IMR-90 (cell line): ENCODE data around the gene CALU. TPM values are rescaled to one million over a fixed set of nuclear protein-coding genes. Genes with fewer than 3 reads are reported as not detected.

Source experiments
- ATAC-seq: fragments of 200-7000 bp; cut with Tn5 transposase; 2 replicates; pipeline ENCODE4 v1.9.1; 2020; ENCODE audit warnings: low read depth, mild to moderate bottlenecking, moderate library complexity
- BruUV-seq: library from RNA; stranded (reverse); fragments of 400-500 nt; replicated peaks from 2 replicates; lab custom pipeline; 2021; lab: Mats Ljungman, UMichigan
- CTCF ChIA-PET: fragments of 300-600 bp; formaldehyde crosslinking; extraction: SDS; loops from one replicate; lab custom pipeline; 2021; ENCODE audit warnings: antibody characterized with exemption; lab: Yijun Ruan, JAX
- POLR2A ChIA-PET: fragments of 300-600 bp; sonication (Branson Sonifier 250); formaldehyde crosslinking; loops from one replicate; lab custom pipeline; 2022; ENCODE audit warnings: antibody characterized with exemption; ENCODE audit not compliant: unreplicated experiment; lab: Charles Lee
- DNase-seq: peaks from one replicate; pipeline ENCODE4 v3.0.0; 2013
- H2AFZ ChIP-seq: replicated peaks from 2 replicates; pipeline ENCODE3; 2013; ENCODE audit warnings: low read length, mild to moderate bottlenecking; ENCODE audit not compliant: poor library complexity
- H2AK5ac ChIP-seq: 2 replicates; pipeline ENCODE4 v1.6.1; 2013; ENCODE audit warnings: low read depth, low read length, inconsistent platforms
- H2AK9ac ChIP-seq: replicated peaks from 2 replicates; pipeline ENCODE3; 2013; ENCODE audit warnings: mild to moderate bottlenecking, low read depth, low read length, moderate library complexity; ENCODE audit not compliant: poor library complexity
- H2BK120ac ChIP-seq: 2 replicates; pipeline ENCODE4 v1.6.1; 2013; ENCODE audit warnings: low read depth, low read length, inconsistent platforms
- H2BK15ac ChIP-seq: 3 replicates; pipeline ENCODE4 v1.6.1; 2013; ENCODE audit warnings: low read depth, low read length, inconsistent platforms
- H2BK20ac ChIP-seq: 2 replicates; pipeline ENCODE4 v1.6.1; 2013; ENCODE audit warnings: low read depth, mild to moderate bottlenecking, inconsistent platforms, low read length, moderate library complexity
- H2BK5ac ChIP-seq: 2 replicates; pipeline ENCODE4 v1.6.1; 2013; ENCODE audit warnings: mild to moderate bottlenecking, low read depth, low read length, inconsistent platforms; ENCODE audit not compliant: poor library complexity, severe bottlenecking
- H3K14ac ChIP-seq: replicated peaks from 2 replicates; pipeline ENCODE4 v1.6.1; 2013; ENCODE audit warnings: low read depth, low read length, inconsistent platforms
- H3K18ac ChIP-seq: 2 replicates; pipeline ENCODE4 v1.6.1; 2013; ENCODE audit warnings: low read depth, low read length, control low read depth
- H3K23ac ChIP-seq: 2 replicates; pipeline ENCODE4 v1.6.1; 2013; ENCODE audit warnings: low read depth, low read length, inconsistent platforms
- H3K27ac ChIP-seq: 2 replicates; pipeline ENCODE4 v1.5.1; 2013; ENCODE audit warnings: mild to moderate bottlenecking, control low read depth, low read length; ENCODE audit not compliant: insufficient read depth
- H3K27me3 ChIP-seq: 2 replicates; pipeline ENCODE4 v1.6.1; 2013; ENCODE audit warnings: low read length; ENCODE audit not compliant: control insufficient read depth, insufficient read depth
- H3K36me3 ChIP-seq: 2 replicates; pipeline ENCODE4 v1.6.1; 2013; ENCODE audit warnings: low read length, mixed read lengths; ENCODE audit not compliant: control insufficient read depth, insufficient read depth
- H3K4ac ChIP-seq: 2 replicates; pipeline ENCODE4 v1.6.1; 2013; ENCODE audit warnings: low read depth, low read length, inconsistent platforms
- H3K4me1 ChIP-seq: 2 replicates; pipeline ENCODE4 v1.6.1; 2013; ENCODE audit warnings: low read length, mixed read lengths; ENCODE audit not compliant: control insufficient read depth, insufficient read depth
- H3K4me2 ChIP-seq: 2 replicates; pipeline ENCODE4 v1.6.1; 2013; ENCODE audit warnings: low read depth, mild to moderate bottlenecking, control low read depth, low read length, moderate library complexity
- H3K4me3 ChIP-seq: 2 replicates; pipeline ENCODE4 v1.5.1; 2013; ENCODE audit warnings: low read depth, mild to moderate bottlenecking, control low read depth, low read length, moderate library complexity; ENCODE audit not compliant: insufficient read depth
- H3K56ac ChIP-seq: 2 replicates; pipeline ENCODE4 v1.6.1; 2013; ENCODE audit warnings: low read length, inconsistent platforms; ENCODE audit not compliant: insufficient read depth; ENCODE audit errors: extremely low read depth
- H3K79me1 ChIP-seq, 2 experiments: 2 replicates each; pipeline ENCODE4 v1.6.1; 2013; ENCODE audit warnings: low read length in 2 of 2, inconsistent platforms in 1 of 2, low read depth in 1 of 2
- H3K9ac ChIP-seq: 2 replicates; pipeline ENCODE4 v1.6.1; 2013; ENCODE audit warnings: low read depth, low read length, control low read depth
- H3K9me1 ChIP-seq: 2 replicates; pipeline ENCODE4 v1.6.1; 2013; ENCODE audit warnings: low read length, inconsistent platforms; ENCODE audit not compliant: insufficient read depth
- H3K9me3 ChIP-seq: 2 replicates; pipeline ENCODE4 v1.6.1; 2013; ENCODE audit warnings: low read length; ENCODE audit not compliant: control insufficient read depth, insufficient read depth
- H4K20me1 ChIP-seq: 2 replicates; pipeline ENCODE4 v1.6.1; 2013; ENCODE audit warnings: low read length, inconsistent platforms; ENCODE audit not compliant: insufficient read depth
- H4K5ac ChIP-seq: 2 replicates; pipeline ENCODE4 v1.6.1; 2013; ENCODE audit warnings: mild to moderate bottlenecking, low read depth, low read length, control low read depth
- H4K8ac ChIP-seq, 2 experiments: 2 replicates each; pipeline ENCODE4 v1.6.1; 2013; ENCODE audit warnings: low read depth in 2 of 2, low read length in 2 of 2, control low read depth in 1 of 2, inconsistent platforms in 1 of 2
- H4K91ac ChIP-seq: 2 replicates; pipeline ENCODE4 v1.6.1; 2013; ENCODE audit warnings: low read depth, low read length, inconsistent platforms; ENCODE audit not compliant: insufficient read depth
- CHD1 ChIP-seq: IDR thresholded peaks from 2 replicates; pipeline ENCODE4 v1.6.1; 2012; ENCODE audit warnings: low read depth, low read length, improper control_type of control experiment
- RAD21 ChIP-seq: IDR thresholded peaks from 2 replicates; pipeline ENCODE4 v1.6.1; 2012; ENCODE audit warnings: low read length, improper control_type of control experiment
- WGBS, 2 experiments: methylation state at CpG; one replicate each; pipeline versions ENCODE4 v1.1.5 to v1.1.7; 2013; ENCODE audit warnings: missing lambda C conversion rate in 2 of 2; ENCODE audit not compliant: insufficient read length in 1 of 2; ENCODE audit errors: extremely low coverage in 2 of 2; 5-methylcytosine and 5-hydroxymethylcytosine counted together
- dilution Hi-C: fragments of 300-500 bp; cut with HindIII; formaldehyde crosslinking; loops from one replicate; pipeline ENCODE4 v1.14.3; 2018; ENCODE audit warnings: low sequenced_read_pairs; ENCODE audit not compliant: unreplicated experiment
- in situ Hi-C: fragments of 300-500 bp; cut with MboI; formaldehyde crosslinking; loops from 3 replicates; pipeline ENCODE4 v1.14.3; 2019; ENCODE audit warnings: low sequenced_read_pairs, inconsistent platforms, mixed read lengths
- intact Hi-C: fragments of 100-400 bp; cut with micrococcal nuclease; formaldehyde crosslinking; loops from 2 replicates; pipeline ENCODE4 v1.10.0; 2022
- polyA plus RNA-seq, 3 experiments: library from polyadenylated mRNA; depleted of rRNA; stranded (reverse); fragments of >200 nt; gene quantifications; 2 replicates each; pipeline ENCODE4 v1.2.3, GENCODE V29; 2012; ENCODE audit warnings: low replicate concordance in 1 of 3
- total RNA-seq: library from RNA; depleted of rRNA; stranded (reverse); fragments of >200 nt; gene quantifications from 2 replicates; pipeline ENCODE4 v1.2.3, GENCODE V29; 2012
- TF ChIP-seq, protein P1 (sequence below): fragments of 150-350 bp; IDR thresholded peaks from 2 replicates; pipeline ENCODE4 v1.6.1; 2016; ENCODE audit warnings: low read depth, mild to moderate bottlenecking, low read length, moderate library complexity, borderline replicate concordance

The CALU gene
- total and polyA plus RNA-seq, 2 of the 4 experiments (the other 2 are of a cell fraction) = 421 to 525 TPM

DNA sequence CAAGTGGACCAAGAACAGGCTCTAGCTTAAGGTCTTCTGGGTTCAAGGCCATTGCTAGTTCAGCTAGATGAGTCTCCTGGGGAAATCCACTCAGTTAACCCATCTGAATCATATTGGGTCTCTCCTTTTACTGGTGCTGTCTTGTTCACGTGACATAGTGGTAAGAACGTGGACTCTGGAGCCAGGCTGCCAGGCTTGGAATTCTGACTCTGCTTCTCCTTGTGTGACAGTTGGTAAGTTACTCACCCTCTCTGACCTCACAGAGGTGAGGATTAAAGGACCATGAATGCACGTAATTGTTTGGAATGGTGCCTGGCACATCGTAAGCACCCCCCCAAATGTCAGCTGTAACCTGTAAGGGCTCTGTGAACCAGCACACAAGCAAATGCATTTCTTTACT, 9.7 kb upstream of the CALU start:
- DNase-seq = no peak
- dilution Hi-C loops = no loop called here
- no peak overlapping the region for H4K91ac ChIP-seq

More for the DNA sequence above, 9.7 kb upstream of the CALU start:
- intact Hi-C loops = no loop called here
- Histone ChIP-seq H3K18ac (no peak overlapping the region), H4K20me1 (no peaks in the 10 kb centered on the region; the same call in 1 of the 2 replicates), H3K9me1 (no peaks in the 10 kb centered on the region), H3K79me1 (no peaks in the 10 kb centered on the region), H3K4ac (no peak overlapping the region), H3K4me1 (no peaks in the 10 kb centered on the region; the same call in 1 of the 2 replicates), H2BK20ac (no peak overlapping the region), H2BK5ac (no peak overlapping the region), H3K14ac (no peak overlapping the region), H2AK9ac (no peak overlapping the region), H4K8ac (no peak overlapping the region), H2BK120ac (no peak overlapping the region), H3K36me3 (no peaks in the 10 kb centered on the region), H3K56ac (no peak overlapping the region), H2BK15ac (no peak overlapping the region), H3K9ac (no peak overlapping the region), H3K9me3 (no peaks in the 10 kb centered on the region), H2AK5ac (no peak overlapping the region), H3K23ac (no peak overlapping the region), H2AFZ (no peak overlapping the region), H3K4me2 (no peak overlapping the region), H3K27me3 (peaks cover 24% of the 10 kb centered on the region), H4K5ac (no peak overlapping the region), H3K27ac (no peak overlapping the region), H3K4me3 (no peak overlapping the region)
- ChIA-PET POLR2A (interaction anchor here (1.0 kb wide), 1 partner anchor 9 kb away, joined by 3 read pairs; no protein-coding TSS in a partner anchor), CTCF (no interaction called here)
- no TSS peak for BruUV-seq
- in situ Hi-C loops = no loop called here
- TF ChIP-seq RAD21 (no peak), CHD1 (no peak)
- TF ChIP-seq, protein P1, sequence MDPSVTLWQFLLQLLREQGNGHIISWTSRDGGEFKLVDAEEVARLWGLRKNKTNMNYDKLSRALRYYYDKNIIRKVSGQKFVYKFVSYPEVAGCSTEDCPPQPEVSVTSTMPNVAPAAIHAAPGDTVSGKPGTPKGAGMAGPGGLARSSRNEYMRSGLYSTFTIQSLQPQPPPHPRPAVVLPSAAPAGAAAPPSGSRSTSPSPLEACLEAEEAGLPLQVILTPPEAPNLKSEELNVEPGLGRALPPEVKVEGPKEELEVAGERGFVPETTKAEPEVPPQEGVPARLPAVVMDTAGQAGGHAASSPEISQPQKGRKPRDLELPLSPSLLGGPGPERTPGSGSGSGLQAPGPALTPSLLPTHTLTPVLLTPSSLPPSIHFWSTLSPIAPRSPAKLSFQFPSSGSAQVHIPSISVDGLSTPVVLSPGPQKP = no peak
- no CpG with 5 or more reads among the region's 4 CpGs for WGBS, 2 experiments
- ATAC-seq = no peak
